ENCODE measurements around the gene ADPRHL1.

The ADPRHL1 gene

GRCh38 chr13:113461022-113461751 lies 7.9 kb upstream of the ADPRHL1 start:
- H3K4me3 ChIP-seq (ENCODE audit: low read depth, low read length): no peak overlapping the region
- TF ChIP-seq CTCF (IDR thresholded peaks at IDR 0.05; ENCODE audit: low read depth, low read length) (no peak), POLR2A (IDR thresholded peaks at IDR 0.05; ENCODE audit: extremely low read depth, insufficient read length) (no peak), MYC (IDR thresholded peaks at IDR 0.05; ENCODE audit: low read depth, low read length) (no peak), MAX (IDR thresholded peaks at IDR 0.05; ENCODE audit: low read depth, low read length) (no peak)
- DNase-seq (ENCODE audit: low read depth): no peak

DNA sequence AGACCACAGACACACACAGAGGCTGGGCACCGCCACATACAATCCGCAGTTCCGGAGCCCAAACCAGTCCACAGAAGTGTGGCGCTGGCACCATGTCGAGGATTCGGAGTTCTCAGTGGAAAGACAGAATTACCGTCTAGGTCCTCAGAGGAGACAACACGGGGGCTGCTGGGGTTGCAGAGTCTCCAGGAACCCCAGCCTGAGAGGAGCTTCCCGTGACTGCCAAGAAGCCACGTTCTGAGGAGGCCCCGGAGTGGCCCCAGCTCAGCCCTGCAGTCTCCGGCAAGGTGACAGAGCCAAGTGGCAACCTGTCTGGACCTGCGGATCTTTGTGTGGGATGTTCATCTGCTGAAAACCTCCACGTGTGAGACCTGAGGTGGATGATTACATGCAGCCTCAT lies 7.3 kb upstream of the ADPRHL1 start:
- TF ChIP-seq MYC (IDR thresholded peaks at IDR 0.05; ENCODE audit: low read depth, low read length) (no peak), CTCF (IDR thresholded peaks at IDR 0.05; ENCODE audit: low read depth, low read length) (no peak), MAX (IDR thresholded peaks at IDR 0.05; ENCODE audit: low read depth, low read length) (no peak), POLR2A (IDR thresholded peaks at IDR 0.05; ENCODE audit: extremely low read depth, insufficient read length) (no peak)
- no peak overlapping the region for H3K4me3 ChIP-seq (ENCODE audit: low read depth, low read length)
- no peak for DNase-seq (ENCODE audit: low read depth)

DNA sequence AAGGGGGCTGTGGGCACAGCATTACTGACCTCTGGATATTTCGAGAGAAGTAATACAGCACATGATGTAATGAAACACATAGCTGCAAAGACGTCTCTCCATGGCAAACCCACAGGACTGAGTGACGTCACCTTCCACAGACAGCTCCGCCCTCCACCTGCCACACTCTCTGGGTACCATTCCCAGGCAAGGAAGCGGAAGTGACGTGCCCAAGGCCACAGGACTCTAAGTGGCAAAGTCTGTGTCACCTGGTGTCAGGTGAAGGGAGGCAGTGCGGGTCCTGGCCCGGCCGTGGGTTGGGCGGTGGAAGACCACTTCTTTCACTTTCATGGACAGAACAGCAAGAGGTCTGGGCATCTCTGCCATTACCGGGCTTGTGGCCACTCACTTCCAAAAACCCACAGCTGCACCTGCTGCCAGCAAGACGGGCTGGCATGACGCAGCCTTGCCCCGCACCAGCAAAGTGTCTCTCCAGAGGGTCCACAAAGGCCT lies 6.8 kb upstream of the ADPRHL1 start:
- no peak overlapping the region for H3K4me3 ChIP-seq (ENCODE audit: low read depth, low read length)
- no peak for TF ChIP-seq MYC (IDR thresholded peaks at IDR 0.05; ENCODE audit: low read depth, low read length)
- no peak for TF ChIP-seq POLR2A (IDR thresholded peaks at IDR 0.05; ENCODE audit: extremely low read depth, insufficient read length)
- no peak for TF ChIP-seq CTCF (IDR thresholded peaks at IDR 0.05; ENCODE audit: low read depth, low read length)
- TF ChIP-seq MAX (IDR thresholded peaks at IDR 0.05; ENCODE audit: low read depth, low read length): no peak
- no peak for DNase-seq (ENCODE audit: low read depth)

GRCh38 chr13:113458253-113459065 lies 5.2 kb upstream of the ADPRHL1 start:
- DNase-seq (ENCODE audit: low read depth): peak; percentile 46
- H3K4me3 ChIP-seq (ENCODE audit: low read depth, low read length): no peak overlapping the region

DNA sequence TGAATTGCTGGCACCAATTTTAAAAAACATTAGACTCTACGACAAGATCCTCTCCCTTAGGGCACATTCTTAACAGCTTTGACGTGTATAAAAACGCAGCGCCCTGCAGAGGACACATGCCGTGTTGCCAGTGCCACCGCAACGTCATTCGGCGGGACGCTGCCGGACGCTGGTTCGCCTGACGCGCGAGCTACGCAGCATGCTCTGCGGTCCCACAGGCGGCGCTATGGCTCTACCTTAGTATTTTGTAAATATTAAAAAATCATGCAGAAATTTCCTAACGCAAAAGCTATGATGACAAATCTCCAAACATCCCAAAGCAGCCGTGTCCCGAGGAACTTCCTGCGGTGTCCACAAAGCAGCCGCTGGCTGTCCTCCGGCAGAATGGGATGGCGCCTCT lies 4.2 kb upstream of the ADPRHL1 start:
- H3K4me3 ChIP-seq (ENCODE audit: low read depth, low read length): no peak overlapping the region

More at GRCh38 chr13:113458253-113459065, 5.2 kb upstream of the ADPRHL1 start:
- no peak for TF ChIP-seq MAX (IDR thresholded peaks at IDR 0.05; ENCODE audit: low read depth, low read length)
- peak; percentile 59 for TF ChIP-seq CTCF (IDR thresholded peaks at IDR 0.05; ENCODE audit: low read depth, low read length)

More for the DNA sequence above, 4.2 kb upstream of the ADPRHL1 start:
- TF ChIP-seq MAX (IDR thresholded peaks at IDR 0.05; ENCODE audit: low read depth, low read length) (no peak), POLR2A (IDR thresholded peaks at IDR 0.05; ENCODE audit: extremely low read depth, insufficient read length) (no peak), MYC (IDR thresholded peaks at IDR 0.05; ENCODE audit: low read depth, low read length) (no peak), CTCF (IDR thresholded peaks at IDR 0.05; ENCODE audit: low read depth, low read length) (no peak)
- no peak for DNase-seq (ENCODE audit: low read depth)

All from NB4 (cell line).